B cell (primary cell): ENCODE results near the gene ZNF33A.

ENCODE experiments used
- EZH2 ChIP-seq: IDR thresholded peaks from 2 replicates; pipeline ENCODE4 v1.6.1; 2012; ENCODE audit warnings: borderline replicate concordance, low read depth, mild to moderate bottlenecking, moderate library complexity, low read length; ENCODE audit not compliant: insufficient read depth, poor library complexity, severe bottlenecking
- TF ChIP-seq, protein P1 (sequence below): fragments of 200-600 bp; IDR thresholded peaks from one replicate; pipeline ENCODE4 v1.8.0; 2022; ENCODE audit warnings: antibody characterized with exemption, mild to moderate bottlenecking

GRCh38 chr10:38054361-38054797 lies 43.9 kb downstream of the ZNF33A start:
- TF ChIP-seq, protein P1, sequence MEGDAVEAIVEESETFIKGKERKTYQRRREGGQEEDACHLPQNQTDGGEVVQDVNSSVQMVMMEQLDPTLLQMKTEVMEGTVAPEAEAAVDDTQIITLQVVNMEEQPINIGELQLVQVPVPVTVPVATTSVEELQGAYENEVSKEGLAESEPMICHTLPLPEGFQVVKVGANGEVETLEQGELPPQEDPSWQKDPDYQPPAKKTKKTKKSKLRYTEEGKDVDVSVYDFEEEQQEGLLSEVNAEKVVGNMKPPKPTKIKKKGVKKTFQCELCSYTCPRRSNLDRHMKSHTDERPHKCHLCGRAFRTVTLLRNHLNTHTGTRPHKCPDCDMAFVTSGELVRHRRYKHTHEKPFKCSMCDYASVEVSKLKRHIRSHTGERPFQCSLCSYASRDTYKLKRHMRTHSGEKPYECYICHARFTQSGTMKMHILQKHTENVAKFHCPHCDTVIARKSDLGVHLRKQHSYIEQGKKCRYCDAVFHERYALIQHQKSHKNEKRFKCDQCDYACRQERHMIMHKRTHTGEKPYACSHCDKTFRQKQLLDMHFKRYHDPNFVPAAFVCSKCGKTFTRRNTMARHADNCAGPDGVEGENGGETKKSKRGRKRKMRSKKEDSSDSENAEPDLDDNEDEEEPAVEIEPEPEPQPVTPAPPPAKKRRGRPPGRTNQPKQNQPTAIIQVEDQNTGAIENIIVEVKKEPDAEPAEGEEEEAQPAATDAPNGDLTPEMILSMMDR = no peak
- TF ChIP-seq EZH2 = no peak
